ENCODE measurements around the gene SLC9A4. TPM values are rescaled to one million over a fixed set of nuclear protein-coding genes. Genes with fewer than 3 reads are reported as not detected.

The SLC9A4 gene
- total RNA-seq, 1 experiment from 2014 or later, result not detected

DNA sequence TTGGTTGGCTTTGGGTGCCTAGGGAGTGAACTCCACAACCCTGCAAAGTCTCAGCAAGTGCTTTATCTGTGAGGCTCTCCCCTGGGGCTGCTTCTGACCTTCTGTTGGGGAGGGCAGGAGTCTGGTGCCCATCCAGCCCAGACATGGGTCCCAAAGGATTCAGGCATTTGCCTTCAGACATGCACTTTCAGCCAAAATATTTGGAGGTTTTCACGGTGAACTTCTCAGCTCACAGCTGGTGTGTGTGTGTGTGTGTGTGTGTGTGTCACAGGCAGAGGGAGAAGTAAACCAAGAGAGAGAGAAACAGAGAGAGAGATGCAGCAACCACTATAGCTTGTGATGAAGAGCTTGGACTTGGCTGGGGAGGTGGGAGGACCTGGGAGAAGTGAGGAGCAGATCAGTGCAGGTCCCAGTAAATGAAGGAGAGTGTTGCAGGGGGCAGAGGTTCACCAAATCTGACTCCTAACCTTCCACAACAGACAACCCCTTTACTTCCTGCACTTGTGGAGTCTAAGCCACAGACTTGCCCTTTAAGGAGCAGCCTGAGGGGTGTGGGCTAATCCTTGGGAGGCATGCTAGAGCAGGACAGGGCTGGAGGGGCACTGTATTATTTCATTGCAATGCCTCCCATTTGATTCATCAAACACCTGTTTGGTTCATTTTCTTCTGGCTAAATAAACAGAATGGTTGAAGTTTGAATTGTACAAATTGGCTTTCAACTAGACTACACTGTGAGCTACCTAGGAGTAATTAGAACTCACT is 14.1 kb downstream of the SLC9A4 start:
- no peak for DNase-seq (ENCODE audit: low read depth)
- in situ Hi-C loops (cut with HindIII; ENCODE audit: low pct_unique_long_range_greater_than_20kb, low sequenced_read_pairs), result no loop called here

DNA sequence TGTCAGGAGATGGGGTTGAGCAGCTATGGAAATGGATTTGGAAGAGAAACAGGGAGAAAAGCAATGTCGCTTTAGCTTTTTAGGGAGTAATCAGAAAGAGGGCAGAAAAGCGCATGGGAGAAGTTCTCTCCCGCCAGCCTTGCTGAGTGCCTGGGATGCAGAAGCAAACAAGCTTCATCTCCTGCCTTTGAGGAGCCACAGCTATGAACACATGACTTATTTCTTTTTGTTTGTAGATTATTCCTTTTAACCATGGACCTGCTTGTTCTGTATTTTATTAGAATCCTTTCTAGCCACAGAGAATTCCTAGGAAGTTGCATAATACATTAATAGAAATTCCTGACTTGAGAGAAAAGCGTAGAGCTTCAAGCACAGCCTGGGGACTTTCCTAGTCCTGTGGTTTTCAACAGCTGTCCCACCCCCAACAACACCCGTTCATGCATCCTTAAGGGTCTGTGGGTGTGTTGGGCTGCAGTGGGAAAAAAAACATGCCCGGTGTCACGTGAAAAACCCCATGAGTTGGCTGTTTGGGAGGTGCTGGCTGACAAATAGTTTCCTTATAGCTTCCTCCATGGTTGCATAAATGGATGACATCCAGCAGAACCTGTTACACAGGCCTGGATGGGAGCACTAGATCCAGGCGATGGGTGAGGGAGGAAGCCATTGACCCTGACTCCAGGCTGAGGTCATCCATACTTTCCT is 14.9 kb downstream of the SLC9A4 start:
- peak; percentile 60 for DNase-seq (ENCODE audit: low read depth)
- in situ Hi-C loops (cut with HindIII; ENCODE audit: low pct_unique_long_range_greater_than_20kb, low sequenced_read_pairs), result no loop called here

DNA sequence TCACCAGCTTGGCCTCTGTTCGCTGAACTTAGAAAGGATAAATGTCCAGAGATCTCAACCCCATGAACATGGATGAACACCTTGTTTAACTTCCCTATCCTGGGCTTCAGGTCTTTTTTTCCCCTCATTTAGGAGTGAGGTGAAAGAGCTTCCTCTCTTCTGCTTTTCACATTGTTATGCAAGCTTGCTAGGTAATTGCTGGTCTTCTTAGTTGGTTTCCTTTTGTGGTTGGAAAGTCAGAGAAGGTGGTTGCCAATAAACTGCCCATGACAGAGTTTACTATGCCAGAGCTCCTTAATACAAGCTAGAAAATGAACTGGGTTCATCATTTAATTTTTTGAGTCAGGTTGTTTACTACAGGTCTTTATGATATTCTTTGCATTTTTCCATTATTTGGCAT is 16.6 kb downstream of the SLC9A4 start:
- DNase-seq (ENCODE audit: low read depth), result no peak
- in situ Hi-C loops (cut with HindIII; ENCODE audit: low pct_unique_long_range_greater_than_20kb, low sequenced_read_pairs), result no loop called here

DNA sequence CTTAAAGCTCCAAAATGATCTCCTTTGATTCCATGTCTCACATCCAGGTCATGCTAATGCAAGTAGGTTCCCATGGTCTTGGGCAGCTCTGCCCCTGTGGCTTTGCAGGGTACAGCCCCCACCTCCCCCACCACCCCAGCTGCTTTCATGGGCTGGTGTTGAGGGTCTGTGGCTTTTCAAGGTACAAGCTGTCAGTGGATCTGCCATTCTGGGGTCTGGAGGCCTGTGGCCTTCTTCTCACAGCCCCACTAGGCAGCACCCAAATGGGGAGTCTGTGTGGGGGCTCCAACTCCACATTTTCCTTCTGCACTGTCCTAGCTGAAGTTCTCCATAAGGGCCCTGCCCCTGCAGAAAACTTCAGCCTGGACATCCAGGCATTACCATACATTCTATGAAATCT is 19.0 kb downstream of the SLC9A4 start:
- in situ Hi-C loops (cut with HindIII; ENCODE audit: low pct_unique_long_range_greater_than_20kb, low sequenced_read_pairs), result no loop called here
- no peak for DNase-seq (ENCODE audit: low read depth)

DNA sequence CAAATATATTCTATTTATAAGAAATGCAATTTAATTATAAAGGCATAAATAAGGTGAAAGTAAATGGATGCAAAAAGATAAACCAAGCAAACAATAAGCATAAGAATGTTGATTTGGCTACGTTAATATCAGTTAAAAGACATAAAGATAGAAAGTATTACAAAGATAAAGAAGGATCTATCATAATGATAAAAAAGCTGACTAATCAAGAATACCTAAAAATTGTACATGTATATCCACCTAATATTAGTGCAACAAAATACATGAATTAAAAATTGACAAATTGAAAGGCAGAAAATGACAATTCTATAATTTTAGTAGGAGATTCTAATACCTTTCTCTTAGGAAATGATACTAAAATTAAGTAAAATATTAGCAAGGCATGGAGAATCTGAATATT is 21.5 kb downstream of the SLC9A4 start:
- in situ Hi-C loops (cut with HindIII; ENCODE audit: low pct_unique_long_range_greater_than_20kb, low sequenced_read_pairs), result no loop called here
- DNase-seq (ENCODE audit: low read depth), result no peak

DNA sequence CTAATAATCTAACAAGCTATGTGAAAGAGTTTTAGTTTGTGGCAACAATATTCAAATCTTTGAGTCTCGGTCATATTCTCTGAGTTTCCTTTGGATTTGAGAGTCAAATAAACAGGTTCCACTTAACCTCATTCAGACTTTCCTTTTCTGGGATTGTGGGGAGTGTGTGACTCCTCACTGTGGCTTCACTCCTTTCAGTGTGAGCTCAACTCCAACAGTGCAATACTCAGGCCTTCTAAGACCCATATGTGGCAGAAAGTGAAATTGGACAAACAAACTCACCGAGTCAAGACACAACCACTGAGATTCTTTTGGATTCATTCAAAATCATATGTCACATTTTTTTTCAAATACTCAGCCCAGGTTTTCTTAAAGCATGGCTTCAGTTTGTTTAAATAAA is 25.4 kb downstream of the SLC9A4 start:
- in situ Hi-C loops (cut with HindIII; ENCODE audit: low pct_unique_long_range_greater_than_20kb, low sequenced_read_pairs), result no loop called here
- DNase-seq (ENCODE audit: low read depth), result no peak

DNA sequence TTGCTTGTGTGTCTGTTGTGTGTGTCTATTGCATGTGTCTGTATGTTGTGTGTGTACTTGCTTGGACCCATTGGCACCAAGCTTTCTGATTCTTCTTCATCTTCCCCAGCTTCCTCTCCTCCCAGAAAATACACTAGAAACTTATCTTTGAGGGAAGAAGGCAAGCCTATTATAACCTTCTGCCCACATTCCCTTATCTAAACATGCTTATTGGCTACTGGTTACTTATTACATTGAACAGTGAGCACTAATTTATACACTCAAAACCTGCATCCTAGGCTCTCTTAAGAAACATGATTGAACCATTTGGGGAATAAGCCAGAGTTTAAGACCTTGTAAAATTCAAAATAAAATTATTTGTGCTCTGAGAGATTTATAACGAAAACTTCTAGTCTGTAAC is 26.5 kb downstream of the SLC9A4 start:
- DNase-seq (ENCODE audit: low read depth), result no peak
- in situ Hi-C loops (cut with HindIII; ENCODE audit: low pct_unique_long_range_greater_than_20kb, low sequenced_read_pairs), result no loop called here

DNA sequence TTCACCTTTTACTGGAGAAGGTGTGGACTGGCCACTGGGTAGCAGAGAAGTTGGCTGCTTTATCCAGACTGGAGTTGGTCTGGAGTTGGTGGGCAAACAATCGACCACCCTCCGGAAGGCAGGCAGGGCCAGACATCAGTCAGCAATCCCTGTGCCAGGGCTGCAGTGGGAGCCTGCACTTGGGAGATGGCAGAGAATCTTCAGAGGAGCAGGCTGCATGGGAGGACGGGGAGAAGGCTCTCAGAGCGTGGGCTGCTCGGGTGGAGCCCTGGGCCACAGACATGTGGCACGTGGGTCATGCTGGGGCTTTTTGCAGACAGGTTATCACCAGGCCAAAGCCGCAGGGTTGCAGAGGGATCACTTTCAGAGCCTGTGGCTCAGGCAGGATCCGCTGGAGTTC is 29.6 kb downstream of the SLC9A4 start:
- no peak for DNase-seq (ENCODE audit: low read depth)
- in situ Hi-C loops (cut with HindIII; ENCODE audit: low pct_unique_long_range_greater_than_20kb, low sequenced_read_pairs), result no loop called here

DNA sequence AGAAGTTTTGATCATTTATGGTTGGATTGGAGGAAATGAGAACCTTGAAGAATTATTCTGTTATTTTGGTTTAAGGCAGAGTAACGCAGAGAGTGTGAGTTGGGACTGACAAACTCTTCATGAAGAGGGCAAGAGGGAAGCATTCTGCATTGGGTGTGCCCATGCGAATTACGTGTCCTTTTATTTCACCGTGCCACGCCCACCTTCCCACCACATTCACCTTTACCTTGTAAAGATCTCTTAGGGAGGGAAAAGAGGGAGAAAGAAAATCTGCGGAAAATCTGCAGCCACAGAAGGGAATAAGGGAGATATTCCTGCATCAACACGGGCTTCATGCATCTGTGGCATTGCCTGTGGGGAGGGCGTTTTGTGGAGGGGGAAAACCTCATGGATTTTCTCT is 31.8 kb downstream of the SLC9A4 start:
- in situ Hi-C loops (cut with HindIII; ENCODE audit: low pct_unique_long_range_greater_than_20kb, low sequenced_read_pairs), result no loop called here
- no peak for DNase-seq (ENCODE audit: low read depth)

DNA sequence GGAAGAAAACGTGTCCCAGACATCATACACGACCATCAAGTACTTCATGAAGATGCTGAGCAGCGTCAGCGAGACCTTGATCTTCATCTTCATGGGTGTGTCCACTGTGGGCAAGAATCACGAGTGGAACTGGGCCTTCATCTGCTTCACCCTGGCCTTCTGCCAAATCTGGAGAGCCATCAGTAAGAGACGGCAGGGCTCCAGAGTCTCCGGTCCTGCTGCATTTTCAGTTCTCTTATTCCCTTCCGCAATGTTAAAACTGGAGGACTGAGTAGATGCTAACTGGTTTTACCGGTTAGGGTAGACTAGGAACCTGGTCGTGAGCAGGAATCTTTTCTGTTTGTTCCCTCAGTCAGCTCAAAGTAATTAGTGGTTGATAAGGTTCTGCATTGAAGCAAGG is 32.3 kb downstream of the SLC9A4 start:
- DNase-seq (ENCODE audit: low read depth), result no peak
- in situ Hi-C loops (cut with HindIII; ENCODE audit: low pct_unique_long_range_greater_than_20kb, low sequenced_read_pairs), result no loop called here

DNA sequence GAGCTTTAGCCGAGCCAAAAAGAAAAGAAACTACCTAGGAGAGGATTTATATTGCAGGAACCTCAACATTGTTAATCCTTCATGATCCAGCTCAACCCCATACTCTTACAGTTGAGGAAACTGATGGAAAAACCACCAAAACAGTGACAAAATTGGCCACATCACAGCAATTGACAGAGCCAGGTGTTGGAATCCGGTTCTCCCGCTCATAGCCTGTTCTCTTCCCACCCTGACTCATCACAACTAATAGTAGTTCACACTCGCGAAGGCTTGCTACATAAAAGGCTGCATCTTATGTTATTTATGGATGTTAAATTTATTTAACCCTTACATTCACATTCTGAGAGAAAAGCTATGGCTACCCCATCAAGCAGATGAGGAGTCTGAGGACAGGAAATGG is 33.7 kb downstream of the SLC9A4 start:
- in situ Hi-C loops (cut with HindIII; ENCODE audit: low pct_unique_long_range_greater_than_20kb, low sequenced_read_pairs), result no loop called here

DNA sequence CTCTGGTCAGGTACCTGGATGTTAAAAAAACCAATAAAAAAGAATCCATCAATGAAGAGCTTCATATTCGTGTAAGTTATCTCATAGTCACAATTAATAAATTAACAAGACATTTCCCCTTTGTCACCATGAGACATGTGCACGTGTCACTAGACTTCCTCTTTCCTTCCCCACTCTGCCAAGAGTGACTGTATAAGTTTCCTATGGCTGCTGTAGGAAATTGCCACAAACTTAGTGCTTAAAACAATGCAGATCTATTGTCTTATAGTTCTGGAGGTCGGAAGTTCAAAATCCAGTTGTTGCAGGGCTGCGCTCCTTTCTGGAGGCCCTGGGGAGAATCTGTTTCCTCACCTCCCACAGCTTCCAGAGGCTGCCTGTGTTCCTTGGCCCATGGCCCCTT is 35.8 kb downstream of the SLC9A4 start:
- in situ Hi-C loops (cut with HindIII; ENCODE audit: low pct_unique_long_range_greater_than_20kb, low sequenced_read_pairs), result no loop called here
- no peak for DNase-seq (ENCODE audit: low read depth)

More for the DNA sequence above, 33.7 kb downstream of the SLC9A4 start:
- DNase-seq (ENCODE audit: low read depth), result no peak

DNA sequence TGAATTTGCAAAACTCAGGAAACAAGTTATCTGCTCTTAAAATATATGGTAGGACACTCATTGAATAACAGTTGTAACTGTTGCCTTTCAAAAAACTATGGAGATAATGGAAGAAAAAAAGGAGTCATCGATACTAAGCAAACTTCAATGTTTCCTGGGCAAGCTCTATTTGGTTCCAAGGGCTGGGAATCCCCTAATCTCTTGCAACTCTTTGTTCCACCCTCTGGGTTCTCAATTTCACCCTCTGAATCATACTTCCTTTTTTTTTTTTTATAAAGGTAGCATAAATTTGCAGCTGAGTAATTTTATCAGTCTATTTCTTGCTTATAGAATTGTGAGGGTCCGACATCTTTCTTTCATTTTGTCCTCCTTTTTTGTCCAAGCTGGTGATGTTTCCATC is 36.7 kb downstream of the SLC9A4 start:
- DNase-seq (ENCODE audit: low read depth), result no peak
- in situ Hi-C loops (cut with HindIII; ENCODE audit: low pct_unique_long_range_greater_than_20kb, low sequenced_read_pairs), result no loop called here

DNA sequence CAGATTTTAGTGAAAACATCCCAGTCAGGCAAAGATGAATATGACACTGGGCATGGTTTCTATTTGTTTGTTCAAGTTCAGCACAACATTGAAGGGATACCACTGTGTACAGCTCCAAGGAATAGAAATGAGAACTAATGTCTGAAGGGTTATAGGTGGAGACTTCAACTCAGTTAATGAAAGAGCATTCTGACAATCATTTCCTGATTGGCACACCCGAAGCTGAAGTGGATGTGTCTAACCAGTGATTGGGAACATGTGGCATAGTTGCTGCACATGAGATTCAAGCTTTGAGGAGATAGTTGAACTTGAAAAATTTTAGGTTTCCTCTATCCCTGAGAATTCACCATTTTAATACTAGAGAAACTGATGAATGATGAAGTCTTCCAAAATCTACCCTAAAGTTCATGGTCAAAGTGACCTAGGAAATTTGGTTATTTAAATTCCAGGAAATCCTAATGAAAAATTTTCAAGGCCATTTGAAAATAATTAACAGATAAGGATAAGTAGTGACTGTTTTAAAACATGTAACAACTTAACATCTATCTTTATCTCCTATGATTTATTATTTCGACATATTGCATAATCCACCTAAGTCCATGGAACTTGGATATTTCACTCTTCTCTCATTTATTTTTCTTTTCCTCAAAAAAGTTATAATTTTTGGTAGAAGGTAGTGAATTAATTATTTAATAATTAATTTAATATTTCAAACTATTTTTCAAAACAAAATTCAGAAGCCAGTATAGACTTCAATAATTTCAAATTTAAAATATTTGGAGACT is 38.0 kb downstream of the SLC9A4 start:
- in situ Hi-C loops (cut with HindIII; ENCODE audit: low pct_unique_long_range_greater_than_20kb, low sequenced_read_pairs), result no loop called here
- DNase-seq (ENCODE audit: low read depth), result no peak

DNA sequence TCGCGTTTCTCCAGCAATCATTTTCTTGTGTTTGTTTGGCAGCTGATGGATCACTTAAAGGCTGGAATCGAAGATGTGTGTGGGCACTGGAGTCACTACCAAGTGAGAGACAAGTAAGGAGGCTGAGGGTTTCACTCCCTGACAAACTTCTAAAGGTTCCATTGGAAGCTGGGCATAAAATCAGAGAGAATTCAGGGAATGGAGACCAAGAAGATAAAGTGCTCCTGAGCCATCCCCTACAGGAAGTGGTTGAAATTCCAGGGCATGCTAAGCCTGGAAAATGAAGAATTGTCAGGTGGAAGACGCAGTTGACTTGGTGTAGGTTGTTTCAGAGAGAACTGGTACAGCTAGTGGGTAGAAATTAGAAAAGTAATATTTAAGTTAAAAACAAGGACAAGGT is 39.1 kb downstream of the SLC9A4 start:
- in situ Hi-C loops (cut with HindIII; ENCODE audit: low pct_unique_long_range_greater_than_20kb, low sequenced_read_pairs), result no loop called here
- DNase-seq (ENCODE audit: low read depth), result no peak

DNA sequence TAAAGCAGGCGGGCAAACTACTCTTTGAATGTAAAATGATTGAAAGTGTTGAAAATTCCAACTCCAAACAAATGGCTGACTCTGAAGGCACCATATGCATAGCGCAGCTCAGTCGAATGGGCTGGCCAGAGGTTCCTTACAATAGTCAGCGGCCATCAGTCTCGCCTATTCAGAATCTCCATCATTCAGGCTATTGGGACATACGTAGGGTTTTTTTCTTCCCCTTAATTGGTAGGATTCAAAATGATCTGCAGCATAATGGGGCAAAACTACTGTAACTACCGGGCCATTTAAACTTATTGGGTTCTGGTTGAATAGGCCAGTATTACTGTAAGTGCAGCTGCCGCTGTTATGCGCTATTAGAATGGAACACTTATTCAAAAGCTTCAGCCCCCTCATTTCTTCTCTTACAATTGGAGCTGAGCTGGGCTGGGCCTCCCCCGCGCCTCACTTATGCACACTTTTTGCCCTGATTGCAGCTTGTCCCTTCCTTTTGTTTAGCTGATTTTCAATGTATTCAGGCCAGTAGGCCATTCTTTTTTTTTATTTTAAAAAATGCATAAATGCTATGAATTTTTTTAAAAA is 40.4 kb downstream of the SLC9A4 start:
- DNase-seq (ENCODE audit: low read depth), result no peak
- in situ Hi-C loops (cut with HindIII; ENCODE audit: low pct_unique_long_range_greater_than_20kb, low sequenced_read_pairs), result no loop called here

DNA sequence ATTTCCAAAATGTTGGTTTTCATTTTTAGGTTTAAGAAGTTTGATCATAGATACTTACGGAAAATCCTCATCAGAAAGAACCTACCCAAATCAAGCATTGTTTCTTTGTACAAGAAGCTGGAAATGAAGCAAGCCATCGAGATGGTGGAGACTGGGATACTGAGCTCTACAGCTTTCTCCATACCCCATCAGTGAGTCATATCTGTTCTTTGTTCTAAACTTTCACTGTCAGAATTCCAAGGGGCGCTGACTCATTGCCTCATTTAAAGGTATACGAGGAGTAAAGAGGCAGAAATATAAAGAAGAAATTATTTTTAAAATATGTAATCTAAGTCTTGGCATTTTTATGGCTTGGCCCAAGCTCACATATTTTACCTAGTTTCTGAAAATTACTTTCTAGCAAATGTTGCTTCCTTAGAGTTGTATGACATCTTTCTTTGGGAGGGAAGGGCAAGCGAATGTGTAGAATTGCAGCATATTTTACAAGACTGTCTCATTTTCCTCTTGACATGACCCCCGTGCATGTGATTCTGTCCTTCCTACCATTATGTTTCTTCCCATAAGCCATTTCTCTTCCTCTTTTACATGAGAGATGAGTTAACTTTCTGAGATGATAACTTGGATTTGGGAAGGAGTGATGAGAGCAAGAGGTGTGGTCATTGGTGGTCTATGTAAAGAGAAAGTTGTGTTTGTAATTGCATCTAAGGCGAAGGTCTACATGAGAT is 41.2 kb downstream of the SLC9A4 start:
- DNase-seq (ENCODE audit: low read depth), result peak; percentile 70
- in situ Hi-C loops (cut with HindIII; ENCODE audit: low pct_unique_long_range_greater_than_20kb, low sequenced_read_pairs), result no loop called here

DNA sequence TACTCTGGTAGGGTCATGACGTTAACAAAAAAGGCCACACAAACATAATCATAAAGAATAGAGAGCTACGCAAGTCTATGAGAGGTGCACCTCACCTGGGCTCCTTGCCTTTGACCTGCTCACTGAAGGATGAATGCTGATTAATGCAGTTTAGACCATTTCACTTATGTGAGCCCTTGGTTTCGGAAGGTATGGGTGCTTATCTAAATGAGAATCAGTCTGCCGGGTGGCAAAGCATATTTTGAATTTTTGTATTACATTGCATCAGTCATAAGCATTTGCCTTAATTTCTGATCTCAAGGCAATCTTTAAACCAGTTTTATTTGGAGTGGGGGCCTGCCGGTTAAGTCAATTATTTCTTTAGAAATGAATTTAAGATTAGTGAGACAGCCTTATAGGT is 42.8 kb downstream of the SLC9A4 start:
- in situ Hi-C loops (cut with HindIII; ENCODE audit: low pct_unique_long_range_greater_than_20kb, low sequenced_read_pairs), result no loop called here
- no peak for DNase-seq (ENCODE audit: low read depth)
